ENCODE results near the gene FPR1.

GRCh38 chr19:51750400-51751094, 1.1 kb downstream of the FPR1 start:
- no peak for TF ChIP-seq CTCF (IDR thresholded peaks at IDR 0.05; ENCODE audit: insufficient read depth, low read depth, low read length)
- TF ChIP-seq EZH2 (IDR thresholded peaks at IDR 0.05; ENCODE audit: insufficient read depth, low read length) = no peak
